GM21447 (cell line): ENCODE results near the gene ASB16.
"Not testable (repeated sequence)": the region's sequence is repeated elsewhere in the genome, so short reads cannot be mapped to it uniquely, and the experiment has no call there.

Experiments
- ATAC-seq: cut with Tn5 transposase; IDR thresholded peaks from one replicate; pipeline ENCODE4 v1.9.1; 2021; ENCODE audit not compliant: unreplicated experiment

ASB16 gene, protein sequence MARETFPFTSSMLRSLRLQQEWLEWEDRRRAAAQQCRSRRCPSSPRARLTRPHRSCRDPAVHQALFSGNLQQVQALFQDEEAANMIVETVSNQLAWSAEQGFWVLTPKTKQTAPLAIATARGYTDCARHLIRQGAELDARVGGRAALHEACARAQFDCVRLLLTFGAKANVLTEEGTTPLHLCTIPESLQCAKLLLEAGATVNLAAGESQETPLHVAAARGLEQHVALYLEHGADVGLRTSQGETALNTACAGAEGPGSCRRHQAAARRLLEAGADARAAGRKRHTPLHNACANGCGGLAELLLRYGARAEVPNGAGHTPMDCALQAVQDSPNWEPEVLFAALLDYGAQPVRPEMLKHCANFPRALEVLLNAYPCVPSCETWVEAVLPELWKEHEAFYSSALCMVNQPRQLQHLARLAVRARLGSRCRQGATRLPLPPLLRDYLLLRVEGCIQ

DNA sequence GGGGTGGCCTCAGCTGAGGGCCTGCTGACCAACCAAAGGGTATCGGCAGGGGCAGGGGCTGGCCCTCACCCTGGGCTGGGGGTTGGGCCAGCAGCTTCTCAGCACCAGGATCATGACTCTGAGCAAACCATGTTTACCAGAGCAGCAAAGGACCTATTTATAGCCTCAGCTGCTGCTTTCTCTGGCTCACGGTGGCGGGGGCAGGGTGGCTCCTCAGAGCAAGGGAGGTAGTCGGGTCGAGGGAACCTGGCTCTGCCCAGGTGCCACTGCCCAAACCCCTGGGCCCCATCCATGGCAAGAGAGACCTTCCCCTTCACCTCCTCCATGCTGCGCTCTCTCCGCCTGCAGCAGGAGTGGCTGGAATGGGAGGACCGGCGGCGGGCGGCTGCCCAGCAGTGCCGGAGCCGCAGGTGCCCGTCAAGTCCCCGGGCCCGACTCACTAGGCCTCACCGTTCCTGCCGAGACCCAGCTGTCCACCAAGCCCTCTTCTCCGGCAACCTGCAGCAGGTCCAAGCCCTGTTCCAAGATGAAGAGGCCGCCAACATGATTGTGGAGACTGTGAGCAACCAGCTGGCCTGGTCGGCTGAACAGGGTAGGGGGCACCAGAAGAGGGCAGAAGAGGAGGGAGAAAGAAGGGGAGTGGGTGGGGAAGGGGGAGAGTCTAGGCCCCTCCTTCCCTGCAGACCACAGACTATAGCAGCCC lies at the start of gene ASB16:
ASB16 (plus strand) TSS at position 206 of the 703 bp plus-strand sequence; CDS start at position 292, 86 bp downstream.
- ATAC-seq: no peak

DNA sequence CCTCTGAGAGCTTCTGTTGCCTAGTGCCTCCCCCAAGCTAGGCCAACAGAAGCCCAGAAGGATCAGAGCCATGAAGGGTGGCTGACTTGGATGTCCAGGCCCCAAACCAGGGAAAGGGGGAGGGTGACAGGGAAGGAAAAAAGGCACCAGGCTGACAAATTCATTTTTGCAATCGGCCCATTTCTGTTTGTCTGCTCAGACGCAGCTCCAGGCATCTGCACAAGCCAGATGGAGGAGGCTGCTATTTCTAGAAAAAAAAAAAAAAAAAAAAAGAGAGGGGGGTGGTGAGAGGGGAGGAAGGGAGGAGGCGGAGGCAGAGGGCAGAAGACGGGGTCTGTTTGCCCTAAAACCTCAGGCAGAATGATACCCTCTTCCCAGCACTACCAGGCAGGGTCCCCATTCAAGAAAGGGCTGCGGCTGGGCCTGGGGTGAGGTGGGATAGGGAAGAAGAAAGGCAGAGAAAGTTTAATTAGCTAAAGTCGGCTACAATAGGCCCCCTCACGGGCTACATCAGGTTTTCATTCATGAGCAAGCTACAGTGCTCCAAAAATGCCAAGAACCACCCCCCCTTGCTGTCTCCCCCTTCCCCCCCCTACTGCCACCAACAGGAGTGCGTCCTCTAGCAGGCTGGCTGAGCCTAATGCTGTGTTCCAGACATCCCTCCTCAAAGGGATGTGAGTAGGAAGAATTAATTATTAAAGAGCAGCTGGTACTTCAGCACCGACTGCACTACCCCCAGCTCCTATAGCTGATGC lies 49.5 kb upstream of the ASB16 start:
- ATAC-seq: no peak

DNA sequence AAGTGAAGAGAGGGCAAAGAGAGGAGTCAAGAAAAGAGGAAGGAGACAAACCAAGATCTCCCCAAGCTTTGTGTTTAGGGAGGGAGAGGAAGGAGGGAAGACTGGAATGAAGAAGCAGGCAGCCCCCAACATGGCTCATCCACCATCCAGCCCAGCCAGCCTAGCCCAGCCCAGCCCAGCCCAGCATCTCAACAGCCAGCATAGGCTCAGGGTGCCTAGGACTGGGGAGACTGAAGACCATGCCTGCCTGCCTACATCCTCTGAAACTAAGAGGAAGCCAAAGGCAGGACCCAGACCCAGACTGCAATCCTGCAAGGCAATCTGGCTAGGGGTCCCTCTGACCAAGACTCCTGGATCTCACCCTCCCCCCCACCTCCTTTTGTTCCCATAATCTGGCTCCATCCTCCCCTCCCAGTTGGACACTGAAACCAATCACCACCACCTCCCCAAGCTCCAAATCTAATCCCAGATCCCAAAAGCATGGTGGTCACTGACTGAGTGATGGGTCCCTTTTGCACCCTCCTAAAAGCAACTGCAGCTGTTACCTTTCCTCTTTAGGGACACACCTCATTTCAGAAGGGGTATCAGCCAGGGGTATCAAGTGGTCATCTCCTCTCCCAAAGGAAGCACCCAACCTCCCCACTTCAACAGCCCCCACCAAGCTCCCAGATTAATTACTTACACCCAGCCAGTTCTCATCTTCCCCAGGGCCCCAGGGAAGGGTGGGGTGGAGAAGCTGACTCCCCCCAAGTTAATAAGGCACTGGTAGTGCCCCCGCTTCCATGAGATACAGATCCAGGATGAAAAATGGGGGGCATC lies 48.3 kb upstream of the ASB16 start:
- ATAC-seq: no peak

DNA sequence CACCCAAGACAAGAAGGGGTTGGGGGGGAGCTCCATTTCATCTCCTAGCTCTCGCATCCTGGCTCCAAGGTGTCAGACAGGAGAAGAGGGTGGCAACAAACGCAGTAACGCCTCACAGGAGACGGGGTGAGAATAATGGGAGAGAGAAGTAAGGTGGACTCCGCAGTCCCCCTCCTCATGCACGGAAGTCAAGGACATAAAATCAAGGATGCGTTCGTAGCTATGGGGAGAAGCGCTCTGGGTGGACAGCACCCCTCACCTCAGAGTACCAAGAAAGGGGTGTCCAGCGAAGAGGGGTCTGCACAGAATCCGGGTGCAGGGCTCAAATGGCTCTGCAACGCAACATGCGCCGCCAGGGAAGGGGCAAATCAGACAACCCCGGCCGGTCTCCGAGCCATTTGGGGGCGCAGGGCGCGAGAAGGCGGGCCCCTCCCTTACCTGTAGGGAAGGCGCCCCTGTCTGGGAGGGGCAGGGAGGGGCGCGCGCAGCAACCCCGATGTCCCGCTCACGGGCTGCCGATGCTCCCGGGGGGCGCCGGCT lies 47.6 kb upstream of the ASB16 start:
- ATAC-seq: peak; percentile 19

DNA sequence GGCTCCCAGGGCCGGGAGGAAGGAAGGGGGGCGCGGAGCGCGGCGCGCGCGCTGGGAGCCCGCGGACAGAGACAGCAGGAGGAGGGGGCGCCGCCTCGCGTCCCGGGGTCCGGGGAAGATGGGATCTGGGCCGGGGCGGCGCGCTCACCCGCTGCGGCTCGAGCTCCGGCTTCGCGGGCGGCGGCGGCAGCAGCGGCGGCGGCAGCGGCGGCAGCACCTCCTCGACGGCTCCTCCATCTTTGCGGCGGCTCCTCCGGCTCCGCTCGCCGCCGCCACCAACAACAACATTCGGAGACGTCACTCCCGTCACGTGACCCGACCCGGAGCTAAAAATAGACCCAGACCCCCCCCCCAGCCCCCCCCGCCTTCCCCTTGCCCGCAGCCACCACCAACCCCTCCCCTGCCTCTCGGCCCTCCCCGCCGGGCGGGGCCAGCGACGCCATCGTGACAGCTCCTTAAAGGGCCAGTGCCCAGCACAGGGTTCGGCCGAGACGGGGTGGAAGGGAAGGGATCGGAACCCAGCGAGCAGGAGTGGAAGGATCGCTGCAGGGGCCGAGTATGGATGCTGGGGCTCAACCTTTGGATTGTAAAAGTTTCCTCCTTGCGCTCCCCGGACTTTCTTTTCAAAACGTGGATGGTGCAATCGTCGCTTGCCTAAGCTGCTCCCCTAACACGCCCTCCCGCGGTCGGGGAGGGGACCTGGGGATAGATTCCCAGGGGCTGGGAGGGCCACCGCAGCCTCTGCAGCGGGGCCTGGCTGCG lies 47.0 kb upstream of the ASB16 start, which contains the start of gene HDAC5:
HDAC5 (minus strand) TSS at position 286 of the 762 bp plus-strand sequence. CDS start 6,126 bp downstream, outside the sequence.
- peak; percentile 83 for ATAC-seq

DNA sequence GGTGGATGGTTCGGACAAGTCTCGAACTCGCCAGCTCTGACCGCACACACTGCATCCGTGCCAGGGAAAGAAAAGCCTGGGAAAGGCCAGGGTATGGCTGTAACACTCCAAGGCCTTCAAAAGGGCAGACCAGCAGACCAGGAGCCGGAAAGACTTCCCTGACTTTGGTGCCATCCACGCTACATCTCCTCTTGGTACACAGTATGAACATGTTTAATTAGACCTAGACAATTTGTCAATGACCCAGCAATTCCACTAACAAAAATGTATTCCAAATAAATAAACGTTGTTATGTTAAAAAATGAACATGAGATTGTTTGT lies 46.4 kb upstream of the ASB16 start:
- no peak for ATAC-seq

DNA sequence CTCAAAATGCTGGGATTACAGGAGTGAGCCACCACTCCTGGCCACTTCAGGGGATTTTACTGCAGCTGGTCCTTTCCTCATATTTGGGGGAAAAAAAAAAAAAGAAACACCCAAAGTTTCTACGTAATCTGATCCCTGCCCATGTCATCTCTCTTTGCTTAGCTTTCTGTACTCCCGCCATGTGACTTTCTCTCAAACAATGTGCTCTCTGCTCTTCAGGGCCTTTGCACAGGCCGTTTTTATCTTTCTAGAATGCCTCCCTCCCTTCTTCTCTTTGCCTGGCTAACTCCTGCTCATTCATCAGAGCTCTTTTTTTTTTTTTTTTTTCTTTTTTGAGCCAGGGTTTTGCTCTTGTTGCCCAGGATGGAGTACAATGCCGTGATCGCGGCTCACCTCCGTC lies 42.1 kb upstream of the ASB16 start:
- ATAC-seq: no peak

DNA sequence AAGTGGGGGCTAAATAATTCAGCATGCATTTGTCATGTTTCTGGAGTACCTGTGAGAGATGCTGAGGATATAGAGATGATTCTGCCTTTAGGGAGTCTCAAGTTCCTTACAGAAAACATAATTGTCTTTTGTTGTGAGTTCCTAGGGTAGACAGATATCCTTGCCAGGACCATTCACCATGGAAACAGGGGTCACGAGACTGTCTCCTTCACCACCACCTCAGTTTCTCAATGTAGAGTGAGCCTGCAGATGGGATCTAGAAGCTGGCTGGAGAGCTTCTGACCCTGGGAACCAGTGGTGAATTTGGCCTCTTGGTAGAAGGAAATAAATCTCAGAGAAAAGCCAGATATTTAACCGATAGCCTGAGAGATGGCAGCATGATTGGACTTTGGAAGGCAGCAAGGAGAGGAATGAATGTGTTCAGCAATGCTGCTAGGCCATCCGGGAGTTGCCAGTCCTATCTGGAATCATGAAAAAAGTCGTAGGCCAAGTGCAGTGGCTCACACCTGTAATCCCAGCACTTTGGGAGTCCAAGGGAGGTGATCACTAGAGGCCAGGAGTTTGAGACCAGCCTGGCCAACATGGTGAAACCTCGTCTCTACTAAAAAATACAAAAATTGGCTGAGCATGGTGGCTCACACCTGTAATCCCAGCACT lies 39.7 kb upstream of the ASB16 start:
- no peak for ATAC-seq

DNA sequence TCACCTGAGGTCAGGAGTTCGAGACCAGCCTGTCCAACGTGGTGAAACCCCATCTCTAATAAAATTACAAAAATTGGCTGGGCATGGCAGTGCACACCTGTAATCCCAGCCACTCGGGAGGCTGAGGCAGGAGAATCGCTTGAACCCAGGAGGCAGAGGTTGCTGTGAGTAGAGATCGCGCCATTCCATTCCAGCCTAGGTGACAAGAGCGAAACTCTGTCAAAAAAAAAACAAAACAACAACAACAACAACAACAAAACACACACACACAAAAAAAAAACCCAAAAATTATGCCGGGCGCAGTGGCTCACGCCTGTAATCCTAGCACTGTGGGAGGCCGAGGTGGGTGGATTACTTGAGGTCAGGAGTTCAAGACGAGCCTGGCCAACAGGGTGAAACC lies 39.1 kb upstream of the ASB16 start:
- not testable (repeated sequence) for ATAC-seq

DNA sequence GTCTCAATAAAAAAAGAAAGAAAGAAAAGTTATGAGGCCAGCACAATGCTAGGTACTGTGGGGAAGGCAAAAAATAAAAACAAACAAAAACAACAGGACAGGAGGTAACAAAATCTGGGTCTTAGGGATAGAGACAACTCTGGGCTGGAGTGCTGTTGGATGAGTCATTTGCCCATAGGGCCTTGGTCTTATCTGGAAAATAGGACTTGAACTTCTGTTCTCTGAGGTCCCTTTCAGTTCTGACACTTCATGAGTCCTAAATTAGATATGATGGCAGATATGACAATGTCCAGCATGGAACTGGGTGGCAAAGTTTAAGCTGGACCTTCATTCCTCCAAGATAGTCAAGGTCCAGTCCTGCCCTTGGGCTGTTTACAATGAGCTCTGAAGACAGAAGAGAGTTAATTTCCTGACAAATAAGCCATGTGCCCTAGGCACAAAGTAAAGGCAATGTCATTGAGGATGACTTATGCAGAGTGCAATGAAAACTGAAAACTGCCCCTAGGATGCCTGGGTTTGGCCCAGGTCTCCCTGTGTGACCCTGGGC lies 38.2 kb upstream of the ASB16 start:
- no peak for ATAC-seq

DNA sequence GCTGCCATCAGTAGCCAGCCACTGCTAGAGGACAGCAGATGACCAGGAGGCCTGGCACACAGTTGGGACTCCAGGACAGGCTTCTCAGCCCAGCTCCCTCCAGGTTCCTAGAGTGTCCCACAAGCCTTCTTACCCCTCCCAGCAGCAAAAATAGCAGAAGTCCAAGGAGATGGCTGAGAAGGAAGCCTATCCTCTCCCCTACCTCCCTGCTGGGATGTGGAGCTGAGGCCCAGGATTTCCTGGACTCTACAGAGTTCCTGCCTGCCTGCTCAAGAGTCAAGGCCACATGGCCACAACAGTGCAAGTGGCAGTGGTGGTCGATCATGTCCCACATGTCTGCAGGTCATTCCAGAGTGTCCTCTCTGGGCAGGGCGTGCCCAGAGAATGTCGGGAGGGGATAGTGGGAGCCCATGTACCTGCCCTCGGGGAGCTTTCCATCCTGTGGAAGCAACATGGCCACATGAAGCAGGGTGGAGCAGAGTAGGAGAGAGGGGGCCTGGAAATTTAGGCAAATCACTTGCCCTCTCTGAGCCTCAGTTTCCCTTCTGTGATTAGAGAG lies 36.5 kb upstream of the ASB16 start:
- ATAC-seq: no peak

DNA sequence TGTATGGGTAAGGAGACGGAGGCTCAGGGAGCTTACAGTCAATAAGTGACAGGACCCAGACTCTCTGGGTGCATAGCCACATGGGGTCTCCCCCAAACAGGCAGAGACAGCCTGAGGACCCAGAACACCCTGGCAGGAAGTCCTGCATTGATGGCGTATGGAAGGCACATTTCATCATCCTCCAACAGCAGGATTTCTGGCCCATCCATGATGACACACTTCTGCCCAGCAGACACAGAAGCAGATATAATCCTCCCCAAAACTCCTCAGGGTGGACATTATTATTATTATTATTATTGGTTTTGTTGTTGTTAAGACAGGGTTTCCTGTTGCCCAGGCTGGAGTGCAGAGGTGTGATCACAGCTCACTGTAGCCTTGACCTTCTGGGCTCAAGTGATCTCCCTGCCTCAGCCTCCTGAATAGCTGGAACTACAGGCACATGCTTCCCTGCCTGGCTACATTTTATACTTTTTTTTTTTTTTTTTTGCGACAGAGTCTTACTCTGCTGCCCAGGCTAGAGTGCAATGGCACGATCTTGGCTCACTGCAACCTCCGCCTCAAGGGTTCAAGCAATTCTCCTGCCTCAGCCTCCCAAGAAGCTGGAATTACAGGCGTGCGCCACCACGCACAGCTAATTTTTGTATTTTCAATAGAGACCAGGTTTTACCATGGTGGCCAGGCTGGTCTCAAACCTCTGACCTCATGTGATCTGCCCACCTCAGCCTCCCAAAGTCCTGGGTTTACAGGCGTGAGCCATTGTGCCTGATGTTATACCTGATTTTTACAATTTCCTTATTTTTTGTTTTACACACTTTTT lies 35.5 kb upstream of the ASB16 start:
- no peak for ATAC-seq

DNA sequence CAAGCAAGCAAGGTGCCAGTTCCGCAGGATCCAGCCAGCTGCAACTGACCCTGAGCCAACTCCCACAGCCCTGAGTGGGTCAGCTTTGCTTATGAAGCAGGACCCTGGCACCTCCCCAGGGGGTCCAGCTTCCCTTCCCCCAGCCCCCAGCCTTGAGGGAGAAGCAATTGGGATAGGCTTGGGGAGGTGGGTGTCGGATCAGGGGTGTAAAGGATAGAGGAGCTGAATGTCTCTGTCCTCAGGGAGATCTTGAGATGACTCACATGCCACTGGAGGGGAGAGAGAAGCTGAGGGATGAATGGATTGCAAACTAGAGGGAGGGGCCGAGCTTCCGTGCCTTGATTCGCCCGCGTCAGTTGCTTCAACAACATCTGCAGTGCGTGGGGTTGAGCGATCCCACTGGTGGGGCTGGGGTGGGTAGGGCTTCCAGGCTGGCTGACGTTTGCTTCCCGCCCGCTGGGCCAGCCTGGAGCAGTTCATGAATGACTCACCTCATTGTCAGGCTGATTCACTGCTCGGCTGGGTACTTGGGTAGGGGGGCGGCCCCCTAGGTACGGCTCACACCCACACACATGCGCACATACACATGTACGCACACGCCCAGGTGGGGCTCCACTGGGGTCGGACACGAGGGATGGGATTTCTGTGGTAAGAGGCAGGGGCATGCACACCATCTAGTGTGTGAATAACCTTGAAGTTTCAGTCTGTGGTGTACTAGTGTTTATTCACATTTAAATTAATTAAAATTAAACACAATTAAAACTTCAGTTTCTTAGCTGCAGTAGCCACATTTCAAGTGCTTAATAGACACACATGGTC lies 32.4 kb upstream of the ASB16 start:
- no peak for ATAC-seq

DNA sequence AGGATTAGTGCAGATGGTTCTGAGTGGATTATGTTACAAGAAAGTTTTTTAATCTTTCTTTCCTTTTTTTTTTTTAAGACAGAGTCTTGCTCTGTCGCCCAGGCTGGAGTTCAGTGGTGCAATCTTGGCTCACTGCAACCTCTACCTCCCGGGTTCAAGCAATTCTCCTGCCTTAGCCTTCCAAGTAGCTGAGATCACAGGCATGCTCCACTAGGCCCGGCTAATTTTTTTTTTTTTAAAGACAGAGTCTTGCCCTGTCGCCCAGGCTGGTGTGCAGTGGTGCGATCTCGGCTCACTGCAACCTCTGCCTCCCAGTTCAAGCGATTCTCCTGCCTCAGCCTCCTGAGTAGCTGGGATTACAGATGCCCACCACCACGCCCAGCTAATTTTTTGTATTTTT lies 26.6 kb upstream of the ASB16 start:
- not testable (repeated sequence) for ATAC-seq

DNA sequence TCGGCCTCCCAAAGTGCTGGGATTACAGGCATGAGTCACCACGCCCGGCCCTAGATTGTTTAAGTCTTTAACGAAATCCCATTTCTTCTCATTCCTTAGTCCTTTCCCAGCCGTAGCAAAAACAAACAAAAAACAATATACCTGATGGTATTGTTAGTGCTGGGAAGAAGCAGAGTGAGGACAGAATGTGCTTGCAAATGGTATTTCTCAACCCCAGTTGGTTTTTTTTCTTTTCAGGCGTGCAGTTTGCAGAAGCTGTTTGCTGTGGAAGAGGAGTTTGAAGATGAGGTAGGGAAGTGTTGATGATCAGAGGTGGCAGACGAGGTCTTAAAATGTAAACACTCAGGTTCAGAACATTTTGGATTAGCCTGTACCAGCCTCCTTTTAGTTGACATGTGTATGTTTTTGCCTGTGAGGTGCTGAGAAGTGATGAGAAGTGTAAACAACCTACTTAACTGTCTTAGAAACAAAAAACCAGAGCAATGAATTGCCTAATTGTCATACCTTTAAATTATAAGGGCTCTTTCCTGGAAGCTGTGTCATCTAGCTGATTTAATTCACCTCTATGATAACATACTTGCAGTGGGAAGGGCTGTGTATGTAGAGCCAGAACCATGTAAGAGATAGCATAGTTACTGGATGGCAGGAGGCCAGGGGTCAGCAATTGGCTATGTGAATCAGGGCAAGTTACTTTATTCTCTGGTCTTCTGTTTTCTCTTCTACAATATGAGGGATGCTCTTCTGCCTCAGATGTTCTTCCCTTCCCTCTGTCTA lies 25.4 kb upstream of the ASB16 start:
- ATAC-seq: no peak
